SK-N-SH treated with all-trans-retinoic acid at 6 μM for 48 hours (cell line): ENCODE data around the gene NXNL1.

Experiments used
- ATAC-seq: fragments of 200-7000 bp; cut with Tn5 transposase; 3 replicates; pipeline ENCODE4 v1.9.1; 2020; ENCODE audit warnings: mild to moderate bottlenecking, moderate library complexity
- ARNTL ChIP-seq: fragments of 450-650 bp; formaldehyde crosslinking; IDR thresholded peaks from 2 replicates; pipeline ENCODE4 v1.5.0; 2020; ENCODE audit warnings: low read depth, mild to moderate bottlenecking, moderate library complexity, borderline replicate concordance
- BACH2 ChIP-seq: fragments of 250-450 bp; sonication (Bioruptor Pico); IDR thresholded peaks from 2 replicates; pipeline ENCODE4 v1.9.0; 2021; ENCODE audit warnings: mild to moderate bottlenecking, borderline replicate concordance
- CREB5 ChIP-seq: fragments of 250-450 bp; sonication (Bioruptor Pico); IDR thresholded peaks from 2 replicates; pipeline ENCODE4 v1.5.1; 2020; ENCODE audit warnings: low read depth, mild to moderate bottlenecking, moderate library complexity
- CSDC2 ChIP-seq: fragments of 250-450 bp; sonication (Bioruptor Pico); IDR thresholded peaks from 2 replicates; pipeline ENCODE4 v1.5.0; 2020; ENCODE audit warnings: mild to moderate bottlenecking, moderate library complexity
- ESRRG ChIP-seq: fragments of 250-450 bp; sonication (Bioruptor Pico); IDR thresholded peaks from 2 replicates; pipeline ENCODE4 v1.6.1; 2021; ENCODE audit warnings: mild to moderate bottlenecking
- GLIS3 ChIP-seq: fragments of 250-450 bp; sonication (Bioruptor Pico); IDR thresholded peaks from 2 replicates; pipeline ENCODE4 v1.5.0; 2020; ENCODE audit warnings: mild to moderate bottlenecking, moderate library complexity
- ISL1 ChIP-seq: fragments of 250-450 bp; sonication (Bioruptor Pico); IDR thresholded peaks from 2 replicates; pipeline ENCODE4 v2.1.2; 2022; ENCODE audit warnings: mild to moderate bottlenecking, moderate library complexity
- PPARA ChIP-seq: fragments of 250-450 bp; sonication (Bioruptor Pico); IDR thresholded peaks from 2 replicates; pipeline ENCODE4 v1.5.0; 2020; ENCODE audit warnings: mild to moderate bottlenecking, borderline replicate concordance
- RARB ChIP-seq: fragments of 250-450 bp; sonication (Bioruptor Pico); IDR thresholded peaks from 2 replicates; pipeline ENCODE4 v1.8.0; 2021; ENCODE audit warnings: mild to moderate bottlenecking, moderate library complexity
- SNAI2 ChIP-seq: fragments of 250-450 bp; sonication (Bioruptor Pico); IDR thresholded peaks from 2 replicates; pipeline ENCODE4 v1.5.0; 2020; ENCODE audit warnings: mild to moderate bottlenecking, moderate library complexity
- TCF4 ChIP-seq: fragments of 250-450 bp; sonication (Bioruptor Pico); IDR thresholded peaks from 2 replicates; pipeline ENCODE4 v1.8.0; 2021; ENCODE audit warnings: mild to moderate bottlenecking, moderate library complexity, borderline replicate concordance
- TOX ChIP-seq: fragments of 250-450 bp; sonication (Bioruptor Pico); IDR thresholded peaks from 2 replicates; pipeline ENCODE4 v1.8.0; 2021; ENCODE audit warnings: mild to moderate bottlenecking, moderate library complexity, borderline replicate concordance
- TSHZ2 ChIP-seq: fragments of 250-450 bp; sonication (Bioruptor Pico); IDR thresholded peaks from 2 replicates; pipeline ENCODE4 v1.5.0; 2020; ENCODE audit warnings: mild to moderate bottlenecking, moderate library complexity
- ZC3H10 ChIP-seq: fragments of 250-450 bp; sonication (Bioruptor Pico); IDR thresholded peaks from 2 replicates; pipeline ENCODE4 v1.5.1; 2021; ENCODE audit warnings: mild to moderate bottlenecking, moderate library complexity
- ZFP3 ChIP-seq: fragments of 250-450 bp; sonication (Bioruptor Pico); IDR thresholded peaks from 2 replicates; pipeline ENCODE4 v1.5.0; 2020; ENCODE audit warnings: mild to moderate bottlenecking, moderate library complexity
- ZFP30 ChIP-seq: fragments of 450-650 bp; formaldehyde crosslinking; IDR thresholded peaks from 2 replicates; pipeline ENCODE4 v1.5.0; 2022; ENCODE audit warnings: mild to moderate bottlenecking, moderate library complexity
- ZNF565 ChIP-seq: fragments of 450-650 bp; formaldehyde crosslinking; conservative IDR thresholded peaks from 2 replicates; pipeline ENCODE4 v1.5.0; 2020; ENCODE audit warnings: low read depth, mild to moderate bottlenecking, moderate library complexity
- ZNF70 ChIP-seq: fragments of 450-650 bp; formaldehyde crosslinking; IDR thresholded peaks from 2 replicates; pipeline ENCODE4 v1.5.0; 2020; ENCODE audit warnings: mild to moderate bottlenecking, moderate library complexity
- TF ChIP-seq, protein P1 (sequence below): fragments of 250-450 bp; sonication (Bioruptor Pico); IDR thresholded peaks from 2 replicates; pipeline ENCODE4 v1.8.0; 2021; ENCODE audit warnings: low read depth, mild to moderate bottlenecking, moderate library complexity, borderline replicate concordance
- TF ChIP-seq, protein P2 (sequence below): fragments of 250-450 bp; sonication (Bioruptor Pico); IDR thresholded peaks from 2 replicates; pipeline ENCODE4 v1.5.1; 2021; ENCODE audit warnings: mild to moderate bottlenecking, moderate library complexity
- TF ChIP-seq, protein P3 (sequence below): fragments of 250-450 bp; sonication (Bioruptor Pico); IDR thresholded peaks from 2 replicates; pipeline ENCODE4 v1.8.0; 2020; ENCODE audit warnings: mild to moderate bottlenecking, moderate library complexity, borderline replicate concordance

Gene NXNL1

GRCh38 chr19:17469092-17469480 lies 8.4 kb upstream of the NXNL1 start:
- ATAC-seq = no peak
- TF ChIP-seq ZNF70 (CRISPR knock-in tag) = no peak
- no peak for TF ChIP-seq GLIS3 (CRISPR knock-in tag)
- TF ChIP-seq, protein P1, sequence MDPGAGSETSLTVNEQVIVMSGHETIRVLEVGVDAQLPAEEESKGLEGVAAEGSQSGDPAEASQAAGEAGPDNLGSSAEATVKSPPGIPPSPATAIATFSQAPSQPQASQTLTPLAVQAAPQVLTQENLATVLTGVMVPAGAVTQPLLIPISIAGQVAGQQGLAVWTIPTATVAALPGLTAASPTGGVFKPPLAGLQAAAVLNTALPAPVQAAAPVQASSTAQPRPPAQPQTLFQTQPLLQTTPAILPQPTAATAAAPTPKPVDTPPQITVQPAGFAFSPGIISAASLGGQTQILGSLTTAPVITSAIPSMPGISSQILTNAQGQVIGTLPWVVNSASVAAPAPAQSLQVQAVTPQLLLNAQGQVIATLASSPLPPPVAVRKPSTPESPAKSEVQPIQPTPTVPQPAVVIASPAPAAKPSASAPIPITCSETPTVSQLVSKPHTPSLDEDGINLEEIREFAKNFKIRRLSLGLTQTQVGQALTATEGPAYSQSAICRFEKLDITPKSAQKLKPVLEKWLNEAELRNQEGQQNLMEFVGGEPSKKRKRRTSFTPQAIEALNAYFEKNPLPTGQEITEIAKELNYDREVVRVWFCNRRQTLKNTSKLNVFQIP (CRISPR knock-in tag) = no peak

- TF ChIP-seq TOX (CRISPR knock-in tag) = no peak
- TF ChIP-seq, protein P2, sequence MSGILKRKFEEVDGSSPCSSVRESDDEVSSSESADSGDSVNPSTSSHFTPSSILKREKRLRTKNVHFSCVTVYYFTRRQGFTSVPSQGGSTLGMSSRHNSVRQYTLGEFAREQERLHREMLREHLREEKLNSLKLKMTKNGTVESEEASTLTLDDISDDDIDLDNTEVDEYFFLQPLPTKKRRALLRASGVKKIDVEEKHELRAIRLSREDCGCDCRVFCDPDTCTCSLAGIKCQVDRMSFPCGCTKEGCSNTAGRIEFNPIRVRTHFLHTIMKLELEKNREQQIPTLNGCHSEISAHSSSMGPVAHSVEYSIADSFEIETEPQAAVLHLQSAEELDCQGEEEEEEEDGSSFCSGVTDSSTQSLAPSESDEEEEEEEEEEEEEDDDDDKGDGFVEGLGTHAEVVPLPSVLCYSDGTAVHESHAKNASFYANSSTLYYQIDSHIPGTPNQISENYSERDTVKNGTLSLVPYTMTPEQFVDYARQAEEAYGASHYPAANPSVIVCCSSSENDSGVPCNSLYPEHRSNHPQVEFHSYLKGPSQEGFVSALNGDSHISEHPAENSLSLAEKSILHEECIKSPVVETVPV = no peak
- TF ChIP-seq, protein P1 (CRISPR knock-in tag) = no peak
- TF ChIP-seq CSDC2 (CRISPR knock-in tag) = no peak
- TF ChIP-seq GLIS3 (CRISPR knock-in tag) = no peak
- TF ChIP-seq TCF4 (CRISPR knock-in tag) = no peak
- TF ChIP-seq PPARA = no peak
- TF ChIP-seq ZFP30 (CRISPR knock-in tag) = no peak
- TF ChIP-seq SNAI2 (CRISPR knock-in tag) = no peak
- no peak for TF ChIP-seq ZNF565 (CRISPR knock-in tag)
- TF ChIP-seq ZNF70 (CRISPR knock-in tag) = no peak
- TF ChIP-seq CREB5 (CRISPR knock-in tag) = no peak
- no peak for TF ChIP-seq ISL1
- no peak for TF ChIP-seq BACH2 (CRISPR knock-in tag)
- TF ChIP-seq ARNTL (CRISPR knock-in tag) = no peak
- TF ChIP-seq ESRRG (CRISPR knock-in tag) = no peak
- no peak for ATAC-seq
Measured at GRCh38 chr19:17468302-17469091, 7.8 kb upstream of the NXNL1 start.

DNA sequence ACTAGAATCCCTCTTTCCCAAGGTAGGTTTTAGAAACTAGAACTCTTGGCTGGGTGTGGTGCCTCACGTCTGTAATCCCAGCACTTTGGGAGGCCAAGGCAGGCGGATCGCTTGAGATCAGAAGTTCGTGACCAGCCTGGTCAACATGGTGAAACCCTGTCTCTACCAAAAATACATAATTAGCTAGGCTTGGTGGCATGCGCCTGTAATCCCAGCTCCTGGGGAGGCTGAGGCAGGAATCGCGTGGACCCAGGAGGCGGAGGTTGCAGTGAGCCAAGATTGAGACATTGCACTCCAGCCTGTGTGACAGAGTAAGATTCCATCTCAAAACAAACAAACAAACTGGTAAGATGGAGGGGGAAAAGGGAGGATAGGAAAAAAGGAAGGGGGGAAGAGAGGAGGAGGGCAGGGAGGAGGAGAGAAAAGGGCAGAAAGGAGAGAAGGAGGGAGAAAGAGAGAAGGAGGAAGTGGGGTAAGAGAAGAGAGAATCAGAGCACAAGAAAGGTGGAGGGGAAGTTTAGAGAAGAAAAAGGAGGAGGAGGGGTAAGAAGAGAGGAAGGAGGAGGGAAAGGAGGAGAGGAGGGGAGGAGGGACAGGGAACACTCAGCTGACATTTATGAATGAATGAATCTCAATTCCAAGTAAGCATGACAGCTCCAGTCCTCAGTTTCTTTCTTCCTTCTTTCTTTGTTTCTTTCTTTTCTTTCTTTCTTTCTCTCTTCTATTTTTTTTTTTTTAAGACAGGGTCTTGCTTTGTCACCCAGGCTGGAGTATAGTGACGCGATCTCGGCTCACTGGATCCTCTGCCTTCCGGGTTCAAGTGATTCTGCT lies 7.0 kb upstream of the NXNL1 start:
- ATAC-seq = no peak
- TF ChIP-seq TSHZ2 (CRISPR knock-in tag) (no peak), GLIS3 (CRISPR knock-in tag) (no peak), PPARA (no peak), ARNTL (CRISPR knock-in tag) (no peak), ZC3H10 (CRISPR knock-in tag) (no peak), ZFP30 (CRISPR knock-in tag) (no peak), ZNF565 (CRISPR knock-in tag) (no peak), ZFP3 (CRISPR knock-in tag) (no peak), RARB (CRISPR knock-in tag) (no peak), ESRRG (CRISPR knock-in tag) (no peak), ISL1 (no peak)
- TF ChIP-seq, protein P1 (CRISPR knock-in tag) = no peak
- TF ChIP-seq, protein P3, sequence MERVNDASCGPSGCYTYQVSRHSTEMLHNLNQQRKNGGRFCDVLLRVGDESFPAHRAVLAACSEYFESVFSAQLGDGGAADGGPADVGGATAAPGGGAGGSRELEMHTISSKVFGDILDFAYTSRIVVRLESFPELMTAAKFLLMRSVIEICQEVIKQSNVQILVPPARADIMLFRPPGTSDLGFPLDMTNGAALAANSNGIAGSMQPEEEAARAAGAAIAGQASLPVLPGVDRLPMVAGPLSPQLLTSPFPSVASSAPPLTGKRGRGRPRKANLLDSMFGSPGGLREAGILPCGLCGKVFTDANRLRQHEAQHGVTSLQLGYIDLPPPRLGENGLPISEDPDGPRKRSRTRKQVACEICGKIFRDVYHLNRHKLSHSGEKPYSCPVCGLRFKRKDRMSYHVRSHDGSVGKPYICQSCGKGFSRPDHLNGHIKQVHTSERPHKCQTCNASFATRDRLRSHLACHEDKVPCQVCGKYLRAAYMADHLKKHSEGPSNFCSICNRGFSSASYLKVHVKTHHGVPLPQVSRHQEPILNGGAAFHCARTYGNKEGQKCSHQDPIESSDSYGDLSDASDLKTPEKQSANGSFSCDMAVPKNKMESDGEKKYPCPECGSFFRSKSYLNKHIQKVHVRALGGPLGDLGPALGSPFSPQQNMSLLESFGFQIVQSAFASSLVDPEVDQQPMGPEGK (CRISPR knock-in tag) = no peak
